ENCODE measurements around the gene SLC35F1.

SLC35F1 gene

DNA sequence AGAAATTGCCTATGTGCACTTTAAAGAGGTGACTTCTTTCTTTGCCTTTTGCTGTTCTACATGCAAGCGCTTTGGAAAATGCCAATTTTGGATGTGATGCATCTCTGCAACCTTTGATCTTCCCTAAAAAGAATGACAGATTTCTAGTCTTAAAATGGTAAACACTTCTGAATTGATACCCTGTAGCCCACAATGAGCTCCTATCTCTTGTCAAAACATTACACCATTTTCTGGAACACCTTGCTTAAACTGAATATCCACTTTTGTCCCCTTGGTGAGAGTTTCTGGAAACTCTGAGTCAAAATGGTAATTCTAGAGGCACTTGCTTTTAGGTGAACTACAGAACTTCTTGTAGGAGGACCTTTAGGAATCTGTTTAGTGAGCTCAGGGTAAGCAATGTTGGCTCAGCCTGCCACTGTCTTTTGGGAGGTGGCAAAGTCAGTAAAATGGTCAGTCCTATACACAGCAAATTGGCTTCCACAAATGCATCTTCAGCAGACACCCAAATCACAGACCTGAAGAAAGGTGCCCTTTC, 216.5 kb downstream of the SLC35F1 start:
- DNase-seq (ENCODE audit: low read depth): no peak

GRCh38 chr6:118124851-118125250, 217.8 kb downstream of the SLC35F1 start:
- no peak for DNase-seq (ENCODE audit: low read depth)

- DNase-seq (ENCODE audit: low read depth): no peak
These were observed 221.7 kb downstream of the SLC35F1 start for GRCh38 chr6:118128755-118129154.

GRCh38 chr6:118134206-118134605, 227.1 kb downstream of the SLC35F1 start:
- DNase-seq (ENCODE audit: low read depth): no peak

DNA sequence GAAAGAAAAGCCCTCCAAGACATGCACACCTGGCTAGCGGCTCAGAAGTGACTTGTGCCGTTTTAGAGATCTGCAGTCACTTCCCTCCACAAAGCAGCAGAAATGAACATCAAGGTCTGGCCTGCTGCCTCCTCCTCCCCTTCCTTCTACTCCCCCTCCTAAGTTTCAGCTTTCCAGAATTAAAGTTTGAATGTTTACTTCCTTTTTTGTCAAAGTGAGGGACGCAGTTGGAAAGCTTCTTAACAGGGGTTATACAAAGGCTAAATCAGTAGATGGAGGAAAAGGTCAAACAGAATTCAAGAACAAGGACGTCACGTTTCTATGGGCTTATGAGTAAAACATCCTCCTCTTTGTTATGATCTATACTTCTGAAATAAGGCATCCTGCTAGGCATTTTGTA, 227.7 kb downstream of the SLC35F1 start:
- no peak for DNase-seq (ENCODE audit: low read depth)

- no peak for DNase-seq (ENCODE audit: low read depth)
These were observed 228.3 kb downstream of the SLC35F1 start for GRCh38 chr6:118135371-118135770.

- no peak for DNase-seq (ENCODE audit: low read depth)
These were observed 234.1 kb downstream of the SLC35F1 start for GRCh38 chr6:118141211-118141610.

- DNase-seq (ENCODE audit: low read depth): no peak
These were observed 239.5 kb downstream of the SLC35F1 start for GRCh38 chr6:118146584-118146983.

- no peak for DNase-seq (ENCODE audit: low read depth)
These were observed 240.4 kb downstream of the SLC35F1 start for GRCh38 chr6:118147511-118147910.

DNA sequence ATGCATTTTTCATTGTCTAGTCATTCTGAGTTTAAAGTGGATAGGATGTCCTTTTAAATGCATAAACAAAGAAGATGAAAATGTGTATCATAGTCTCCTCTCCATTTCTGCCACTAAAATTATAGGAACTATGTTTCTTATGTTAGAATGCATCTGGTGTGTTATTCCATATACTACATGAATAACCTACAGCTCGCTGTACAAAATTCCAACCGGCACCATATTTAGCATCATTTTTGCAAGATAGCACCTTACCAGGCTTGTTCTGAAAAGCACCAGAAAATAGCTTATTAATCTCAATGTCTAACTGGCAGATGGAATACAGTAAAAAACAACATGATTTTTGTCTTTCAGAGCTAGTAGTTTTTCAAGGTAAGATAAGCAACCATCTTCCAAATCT, 241.5 kb downstream of the SLC35F1 start:
- no peak for DNase-seq (ENCODE audit: low read depth)

DNA sequence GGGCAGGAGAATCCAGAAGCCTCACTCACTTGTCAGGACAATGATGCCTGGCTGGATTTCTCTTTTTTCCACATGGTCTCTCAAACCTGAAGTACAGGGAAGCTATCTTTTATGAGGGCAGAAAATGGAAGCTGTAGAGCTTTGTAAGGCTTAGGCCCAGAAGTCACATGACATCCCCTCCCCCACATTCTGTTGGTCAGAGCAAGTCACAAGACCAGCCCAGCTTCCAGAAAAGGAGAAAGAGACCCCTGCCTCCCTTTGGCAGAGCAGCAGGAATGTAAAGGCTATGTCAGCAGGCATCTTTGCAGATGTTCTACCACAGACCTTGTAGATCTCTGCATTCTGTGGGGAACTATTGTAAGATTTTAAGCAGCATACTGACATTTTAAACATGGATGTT, 245.5 kb downstream of the SLC35F1 start:
- DNase-seq (ENCODE audit: low read depth): no peak

DNA sequence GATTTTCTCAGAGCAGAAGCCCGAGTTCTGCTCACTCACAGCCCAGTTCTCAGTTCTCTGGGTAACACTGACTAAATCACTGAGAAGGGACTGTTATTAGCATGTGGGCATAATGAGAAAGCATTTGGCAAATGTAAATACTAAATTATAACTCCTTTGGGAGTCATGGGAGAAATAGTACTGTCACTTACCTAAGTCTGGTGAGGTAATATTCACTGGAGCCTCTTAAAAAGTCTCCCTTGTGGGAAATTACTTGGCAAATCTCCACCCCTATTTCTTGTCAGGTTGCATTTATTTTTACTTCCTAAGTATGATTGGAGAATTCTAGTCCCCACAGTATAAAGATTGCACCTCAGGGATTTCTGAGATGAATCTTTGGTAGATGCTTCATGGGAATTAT, 254.3 kb downstream of the SLC35F1 start:
- DNase-seq (ENCODE audit: low read depth): no peak

DNA sequence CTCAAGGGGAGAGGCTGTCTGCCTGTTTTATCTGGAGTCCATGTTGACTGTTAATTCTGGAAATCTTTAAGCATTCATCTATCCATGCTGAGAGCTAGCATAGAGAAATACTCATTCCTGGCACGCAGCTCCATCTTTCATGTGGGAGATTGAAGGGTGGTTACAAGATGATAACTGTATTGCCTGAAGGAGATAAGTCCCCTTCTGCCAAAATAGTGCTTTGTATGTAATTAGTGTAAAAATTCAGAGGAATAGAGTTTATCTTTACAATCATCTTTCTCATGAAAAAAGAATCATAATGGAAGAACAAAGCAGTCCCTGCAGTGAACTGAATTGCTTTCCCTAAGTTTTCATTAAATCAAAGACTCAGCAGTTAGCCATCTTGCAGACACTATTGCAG, 256.5 kb downstream of the SLC35F1 start:
- DNase-seq (ENCODE audit: low read depth): no peak

DNA sequence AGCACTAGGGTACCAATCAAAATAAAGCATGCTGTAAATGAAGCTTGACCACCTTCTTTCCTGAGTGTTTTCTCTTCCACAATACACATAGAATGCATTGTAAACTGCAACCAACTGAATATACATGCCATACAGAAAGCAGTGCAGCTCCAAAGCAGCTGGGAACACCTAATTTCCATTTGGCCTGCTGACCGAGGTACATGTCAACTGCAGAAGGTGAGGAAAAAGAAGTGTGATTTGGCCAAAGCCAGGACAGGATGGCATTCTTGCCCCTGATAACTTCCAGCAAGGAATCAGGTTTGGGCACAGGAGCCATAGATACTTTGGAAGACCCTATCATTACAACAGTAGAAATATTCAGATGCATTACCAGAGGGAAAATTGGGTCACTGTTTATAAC, 258.4 kb downstream of the SLC35F1 start:
- no peak for DNase-seq (ENCODE audit: low read depth)

DNA sequence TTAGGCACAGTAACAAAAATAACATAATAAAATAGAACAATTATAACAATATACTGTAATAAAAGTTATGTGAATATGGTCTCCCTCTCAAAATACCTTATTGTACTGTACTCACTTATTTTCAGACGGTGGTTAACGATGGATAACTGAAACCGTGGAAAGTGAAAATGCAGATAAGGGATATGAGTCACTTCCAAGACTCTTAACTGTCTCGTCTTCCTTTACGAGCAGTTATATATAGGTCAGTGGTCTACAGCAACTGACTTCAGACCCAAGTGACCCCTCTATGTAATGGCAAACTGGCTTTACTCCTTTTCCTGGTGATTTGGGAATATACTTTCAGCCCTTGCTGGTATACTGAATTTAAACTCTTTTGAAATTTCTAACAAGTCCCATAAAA, 261.4 kb downstream of the SLC35F1 start:
- DNase-seq (ENCODE audit: low read depth): no peak

- no peak for DNase-seq (ENCODE audit: low read depth)
These were observed 264.8 kb downstream of the SLC35F1 start for GRCh38 chr6:118171852-118172251.

- DNase-seq (ENCODE audit: low read depth): no peak
These were observed 267.0 kb downstream of the SLC35F1 start for GRCh38 chr6:118174071-118174470.

- no peak for DNase-seq (ENCODE audit: low read depth)
These were observed 270.7 kb downstream of the SLC35F1 start for GRCh38 chr6:118177720-118178119.

GRCh38 chr6:118179048-118179447, 272.0 kb downstream of the SLC35F1 start:
- no peak for DNase-seq (ENCODE audit: low read depth)

GRCh38 chr6:118186672-118187567, 279.9 kb downstream of the SLC35F1 start:
- DNase-seq (ENCODE audit: low read depth): no peak

DNA sequence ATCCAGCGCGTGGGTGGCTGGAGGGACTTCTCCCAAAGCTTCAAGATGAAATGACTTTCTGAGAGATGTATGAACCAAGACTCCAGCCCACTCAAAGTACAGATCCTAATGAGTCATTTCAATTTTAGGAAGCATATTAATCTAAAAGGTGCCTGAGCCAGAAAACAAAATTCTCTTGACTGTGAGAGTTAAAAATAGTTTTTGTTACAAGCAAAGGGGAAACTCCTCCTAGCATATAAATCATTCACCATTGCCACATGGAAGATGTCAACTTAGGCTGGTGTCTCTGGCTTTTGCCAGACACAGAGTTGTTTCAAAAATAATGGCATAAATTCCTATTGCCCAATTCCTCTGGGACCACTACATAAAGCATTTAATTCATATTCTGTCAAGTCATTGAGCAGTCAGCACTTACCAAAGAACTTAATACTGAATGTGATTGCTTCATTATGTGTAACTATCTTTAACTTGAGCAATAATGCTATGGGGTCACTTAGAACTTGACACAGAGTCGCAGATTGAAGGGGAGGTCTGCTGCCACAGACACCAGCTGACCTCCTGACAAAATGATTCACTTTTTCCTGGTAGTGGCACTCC, 280.6 kb downstream of the SLC35F1 start:
- DNase-seq (ENCODE audit: low read depth): peak; percentile 76

- no peak for DNase-seq (ENCODE audit: low read depth)
These were observed 281.5 kb downstream of the SLC35F1 start for GRCh38 chr6:118188561-118188960.

DNA sequence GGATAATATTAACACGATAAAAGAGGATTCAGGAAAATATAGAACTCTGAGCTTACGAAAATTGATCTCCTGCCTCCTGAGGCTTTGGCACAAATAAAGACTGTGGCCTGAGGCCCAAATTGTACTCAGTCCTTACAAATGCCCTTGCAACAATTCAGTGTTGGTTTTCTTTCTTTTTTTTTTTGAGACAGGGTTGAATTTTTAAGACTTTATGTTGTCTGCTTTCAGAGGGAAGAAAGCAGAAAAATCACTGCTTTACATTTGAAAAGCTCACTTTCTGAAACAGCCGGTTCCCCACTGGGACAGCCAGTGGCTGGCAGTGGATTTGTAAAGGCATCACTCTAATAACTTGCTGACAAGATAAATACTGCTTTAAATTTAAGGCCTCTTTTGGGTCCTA, 290.5 kb downstream of the SLC35F1 start:
- DNase-seq (ENCODE audit: low read depth): no peak

Measured in fibroblast of gingiva (primary cell).